Sigmoid colon (tissue), 7 donors: ENCODE results near the gene PRUNE2. TPM values are rescaled to one million over a fixed set of nuclear protein-coding genes. Genes with fewer than 3 reads are reported as not detected.

Experiments used
- DNase-seq: peaks from one replicate; pipeline ENCODE4 v3.0.0-alpha.2; 2019
- H3K27ac ChIP-seq, 4 donors: fragments of 200-600 bp; sonication (generic); one replicate each; pipeline ENCODE4 v1.5.1; 2016 to 2019; ENCODE audit warnings: mild to moderate bottlenecking in 1 of 4
- H3K27me3 ChIP-seq, 3 donors: fragments of 200-600 bp; sonication (generic); one replicate each; pipeline ENCODE4 v1.5.1; 2019; ENCODE audit warnings: mild to moderate bottlenecking in 1 of 3
- H3K36me3 ChIP-seq, 4 donors: fragments of 200-600 bp; sonication (generic); one replicate each; pipeline ENCODE4 v1.5.1; 2016 to 2019
- H3K4me1 ChIP-seq, 4 donors: fragments of 200-600 bp; sonication (generic); one replicate each; pipeline ENCODE4 v1.5.1; 2017 to 2019
- H3K4me3 ChIP-seq, 4 donors: fragments of 200-600 bp; sonication (generic); one replicate each; pipeline ENCODE4 v1.5.1; 2017 to 2019; ENCODE audit warnings: mild to moderate bottlenecking in 2 of 4, moderate library complexity in 1 of 4
- H3K9me3 ChIP-seq, 4 donors: fragments of 200-600 bp in 3 of 4; sonication (generic) in 3 of 4; one replicate each; pipeline versions ENCODE4 v1.5.1 to v1.6.1; 2013 to 2019
- CTCF ChIP-seq, 4 experiments: fragments of 450-650 bp in 3 of 4; fragments of 200-600 bp in 1 of 4; IDR thresholded peaks; one replicate each; pipeline ENCODE4 v1.5.1; 2016 to 2019; ENCODE audit warnings: antibody characterized with exemption in 4 of 4, mild to moderate bottlenecking in 3 of 4, moderate library complexity in 2 of 4
- EP300 ChIP-seq, 4 donors: sonication (generic); formaldehyde crosslinking; IDR thresholded peaks; one replicate each; pipeline ENCODE4 v1.6.1; 2017; ENCODE audit warnings: antibody characterized with exemption in 4 of 4
- POLR2A ChIP-seq, 2 donors: fragments of 450-650 bp; IDR thresholded peaks; one replicate each; pipeline ENCODE4 v1.6.1; 2016; ENCODE audit warnings: antibody characterized with exemption in 2 of 2, mild to moderate bottlenecking in 2 of 2, moderate library complexity in 2 of 2
- POLR2AphosphoS5 ChIP-seq, 4 donors: sonication (generic); formaldehyde crosslinking; IDR thresholded peaks; one replicate each; pipeline ENCODE4 v1.6.1; 2017; ENCODE audit warnings: antibody characterized with exemption in 4 of 4
- WGBS, 2 donors: extraction: QIAGEN DNeasy Blood & Tissue Kit; methylation state at CpG; one replicate each; pipeline ENCODE4 v1.1.7; 2013; 5-methylcytosine and 5-hydroxymethylcytosine counted together
- intact Hi-C: fragments of 100-400 bp; cut with DNase I; formaldehyde crosslinking; loops from one replicate; pipeline ENCODE4 v1.15.1; 2023
- polyA plus RNA-seq, 3 donors: library from polyadenylated mRNA; stranded (reverse); fragments of 200-250 nt; gene quantifications; one replicate each; pipeline ENCODE4 v1.2.3, GENCODE V29; 2013
- total RNA-seq, 4 donors: library from RNA; depleted of rRNA; stranded (reverse); fragments of >200 nt; gene quantifications; one replicate each; pipeline ENCODE4 v1.1.0, GENCODE V29; 2016
- donor health status: healthy with polysubstance abuse.
- donor health status: Bipolar disorder and iron deficiency.
- donor health status: healthy.

PRUNE2 gene
- total and polyA plus RNA-seq, 7 donors: 7.4 to 536 (median 440) TPM

DNA sequence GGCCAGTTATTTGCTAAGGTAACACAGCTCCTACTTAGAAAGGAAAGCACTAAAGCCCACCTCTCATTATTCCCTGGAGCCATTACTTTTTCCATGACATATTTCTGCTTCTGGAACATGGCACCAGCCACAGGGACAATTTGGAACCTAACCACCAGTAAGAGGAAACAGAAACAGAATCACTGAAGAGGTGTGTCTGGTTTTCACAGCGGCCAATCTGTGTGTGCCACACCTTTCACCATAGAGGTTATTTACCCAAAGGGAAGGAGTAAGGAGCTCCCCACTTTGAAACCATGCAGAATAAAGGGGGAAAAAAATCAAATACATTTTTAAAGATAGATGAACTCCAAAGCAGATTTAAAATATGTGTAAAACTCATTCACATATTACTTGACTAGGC, 21.1 kb downstream of the PRUNE2 start:
- peaks cover 0 to 5% (median 1%) of the 10 kb centered on the region in 4 donors for H3K36me3 ChIP-seq
- no peaks in the 10 kb centered on the region for H3K27me3 ChIP-seq
- DNase-seq: no peak
- H3K4me3 ChIP-seq: no peak overlapping the region
- intact Hi-C loops: no loop called here
- WGBS, 2 donors: 20 to 80% methylated on average over 1 of the region's 1 CpG
- peak overlapping the region; percentile 66 to 95 (median 78) for H3K27ac ChIP-seq
- H3K9me3 ChIP-seq: no peaks in the 10 kb centered on the region
- H3K4me1 ChIP-seq: peaks cover 0 to 61% (median 56%) of the 10 kb centered on the region in 4 donors
- TF ChIP-seq CTCF (IDR thresholded peaks at IDR 0.05): no peak
- no peak for TF ChIP-seq POLR2AphosphoS5 (IDR thresholded peaks at IDR 0.05)
- no peak for TF ChIP-seq EP300 (IDR thresholded peaks at IDR 0.05)
- no peak for TF ChIP-seq POLR2A (IDR thresholded peaks at IDR 0.05)

- Histone ChIP-seq H3K27ac (peak overlapping the region; percentile 66 to 95 (median 78)), H3K36me3 (peaks cover 0 to 2% (median 0%) of the 10 kb centered on the region in 4 donors), H3K4me3 (no peak overlapping the region), H3K9me3 (no peaks in the 10 kb centered on the region), H3K27me3 (no peaks in the 10 kb centered on the region), H3K4me1 (peaks cover 0 to 61% (median 52%) of the 10 kb centered on the region in 4 donors)
- 85 to 96% methylated on average over 3 of the region's 3 CpGs for WGBS, 2 donors
- TF ChIP-seq CTCF (IDR thresholded peaks at IDR 0.05): no peak
- TF ChIP-seq EP300 (IDR thresholded peaks at IDR 0.05): no peak
- no peak for TF ChIP-seq POLR2AphosphoS5 (IDR thresholded peaks at IDR 0.05)
- no peak for TF ChIP-seq POLR2A (IDR thresholded peaks at IDR 0.05)
- intact Hi-C loops: no loop called here
- DNase-seq: no peak
Measured at GRCh38 chr9:76883341-76883855, 22.5 kb downstream of the PRUNE2 start.

DNA sequence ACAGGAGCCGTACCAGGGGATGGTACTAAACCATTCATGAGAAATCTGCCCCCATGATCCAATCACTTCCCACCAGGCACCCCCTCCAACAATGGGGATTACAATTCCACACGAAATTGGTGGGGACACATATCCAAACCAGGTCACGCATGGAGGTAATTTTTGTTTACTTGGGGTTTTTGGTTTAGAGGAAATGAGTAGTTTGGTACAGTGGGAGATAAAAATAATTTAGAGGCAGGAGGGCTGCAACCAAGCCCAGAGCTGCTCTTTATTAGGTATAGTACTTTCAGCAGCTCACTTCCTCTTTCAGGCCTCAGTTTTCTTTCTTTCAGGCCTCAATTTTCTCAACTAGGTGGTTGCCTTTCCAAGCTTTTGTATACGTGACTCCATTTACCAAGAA, 23.2 kb downstream of the PRUNE2 start:
- no peak overlapping the region for H3K4me3 ChIP-seq
- peak overlapping the region; percentile 24 to 95 (median 77) for H3K27ac ChIP-seq
- H3K9me3 ChIP-seq: no peaks in the 10 kb centered on the region
- no peak for DNase-seq
- peaks cover 0 to 59% (median 51%) of the 10 kb centered on the region in 4 donors for H3K4me1 ChIP-seq
- TF ChIP-seq POLR2AphosphoS5 (IDR thresholded peaks at IDR 0.05): no peak
- TF ChIP-seq EP300 (IDR thresholded peaks at IDR 0.05): no peak
- no peak for TF ChIP-seq POLR2A (IDR thresholded peaks at IDR 0.05)
- no peak for TF ChIP-seq CTCF (IDR thresholded peaks at IDR 0.05)
- peaks cover 0 to 2% (median 0%) of the 10 kb centered on the region in 4 donors for H3K36me3 ChIP-seq
- 84 to 92% methylated on average over 4 of the region's 4 CpGs for WGBS, 2 donors
- no peaks in the 10 kb centered on the region for H3K27me3 ChIP-seq
- intact Hi-C loops: no loop called here

DNA sequence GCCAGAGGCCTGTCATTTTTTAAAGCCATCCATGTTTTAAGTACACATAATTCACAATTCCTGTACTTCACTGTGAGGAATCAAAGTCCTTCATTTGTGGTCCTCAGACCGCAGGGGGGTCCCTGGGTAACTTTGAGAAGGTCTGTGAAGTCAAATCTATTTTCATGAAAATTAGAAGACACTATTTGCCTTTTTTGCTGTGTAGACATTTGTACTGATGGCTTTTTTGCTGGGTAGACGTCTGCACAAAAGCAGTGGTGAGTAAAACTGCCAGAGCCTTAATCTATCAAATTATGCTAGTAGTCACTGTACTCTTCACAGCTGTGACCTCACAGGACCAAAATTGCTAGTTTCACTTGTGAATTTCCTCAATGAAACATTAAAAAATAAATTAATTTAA, 25.7 kb downstream of the PRUNE2 start:
- intact Hi-C loops: no loop called here
- no peak overlapping the region for H3K4me3 ChIP-seq
- TF ChIP-seq EP300 (IDR thresholded peaks at IDR 0.05): no peak
- TF ChIP-seq POLR2AphosphoS5 (IDR thresholded peaks at IDR 0.05): no peak
- TF ChIP-seq POLR2A (IDR thresholded peaks at IDR 0.05): no peak
- TF ChIP-seq CTCF (IDR thresholded peaks at IDR 0.05): no peak
- peak overlapping the region; percentile 77 to 95 (median 87) for H3K27ac ChIP-seq
- H3K27me3 ChIP-seq: no peaks in the 10 kb centered on the region
- WGBS, 2 donors: 80 to 87% methylated on average over 2 of the region's 2 CpGs
- H3K9me3 ChIP-seq: no peaks in the 10 kb centered on the region
- H3K36me3 ChIP-seq: no peaks in the 10 kb centered on the region
- peaks cover 0 to 54% (median 51%) of the 10 kb centered on the region in 4 donors for H3K4me1 ChIP-seq
- DNase-seq: no peak

GRCh38 chr9:76878933-76879332, 27.0 kb downstream of the PRUNE2 start:
- 32 to 54% methylated on average over 3 of the region's 3 CpGs for WGBS, 2 donors
- peak in 1 of 4 donors; percentile 7 for TF ChIP-seq POLR2AphosphoS5 (IDR thresholded peaks at IDR 0.05)
- TF ChIP-seq POLR2A (IDR thresholded peaks at IDR 0.05): no peak

More at GRCh38 chr9:76878933-76879332, 27.0 kb downstream of the PRUNE2 start:
- intact Hi-C loops: no loop called here
- peak overlapping the region; percentile 77 to 95 (median 87) for H3K27ac ChIP-seq
- H3K4me3 ChIP-seq: no peak overlapping the region
- no peaks in the 10 kb centered on the region for H3K27me3 ChIP-seq
- DNase-seq: no peak
- H3K4me1 ChIP-seq: peaks cover 0 to 55% (median 50%) of the 10 kb centered on the region in 4 donors
- H3K9me3 ChIP-seq: no peaks in the 10 kb centered on the region
- H3K36me3 ChIP-seq: no peaks in the 10 kb centered on the region
